Stimulated activated CD4-positive, alpha-beta T cell treated with anti-CD3 and anti-CD28 coated beads, Interleukin-2, amount 100 ng/mL, for 24 hours (primary cell): Measurements from ENCODE around the gene MCM9.

ENCODE experiments used
- DNase-seq, 2 donors: peaks; one replicate each; pipeline ENCODE4 v3.0.0-alpha.2; 2020

Gene MCM9

GRCh38 chr6:118934461-118935330 is at the start of gene MCM9:
Gene MCM9 (minus strand): TSS chr6:118935159. CDS start chr6:118931723, 3,436 bp downstream.
- DNase-seq = peak; percentile 89 to 92

- no peak for DNase-seq
These were observed 49.4 kb upstream of the MCM9 start for GRCh38 chr6:118984342-118984741.

- DNase-seq = no peak
These were observed 47.6 kb upstream of the MCM9 start for GRCh38 chr6:118982575-118982911.

- DNase-seq = no peak
These were observed 47.1 kb upstream of the MCM9 start for GRCh38 chr6:118981884-118982574.

- no peak for DNase-seq
These were observed 45.1 kb upstream of the MCM9 start for GRCh38 chr6:118980063-118980462.

GRCh38 chr6:118974790-118975189 is 39.8 kb upstream of the MCM9 start:
- no peak for DNase-seq

GRCh38 chr6:118971682-118972081 is 36.7 kb upstream of the MCM9 start:
- no peak for DNase-seq

GRCh38 chr6:118970866-118971265 is 35.9 kb upstream of the MCM9 start:
- DNase-seq = no peak

GRCh38 chr6:118968416-118968815 is 33.5 kb upstream of the MCM9 start:
- no peak for DNase-seq

- no peak for DNase-seq
These were observed 32.3 kb upstream of the MCM9 start for GRCh38 chr6:118967239-118967638.

GRCh38 chr6:118965843-118966370 is 30.9 kb upstream of the MCM9 start:
- DNase-seq = no peak

- no peak for DNase-seq
These were observed 30.4 kb upstream of the MCM9 start for GRCh38 chr6:118965371-118965770.

GRCh38 chr6:118963003-118963402 is 28.0 kb upstream of the MCM9 start:
- no peak for DNase-seq

GRCh38 chr6:118959903-118960302 is 24.9 kb upstream of the MCM9 start:
- no peak for DNase-seq

GRCh38 chr6:118953391-118953790 is 18.4 kb upstream of the MCM9 start:
- DNase-seq = no peak

GRCh38 chr6:118952683-118953082 is 17.7 kb upstream of the MCM9 start:
- DNase-seq = no peak

GRCh38 chr6:118945217-118945616 is 10.3 kb upstream of the MCM9 start:
- DNase-seq = no peak

- DNase-seq = no peak
These were observed 5.8 kb upstream of the MCM9 start for GRCh38 chr6:118940770-118941169.

GRCh38 chr6:118939683-118940082 is 4.7 kb upstream of the MCM9 start:
- DNase-seq = no peak

- no peak for DNase-seq
These were observed 1.2 kb upstream of the MCM9 start for GRCh38 chr6:118935978-118936703.

GRCh38 chr6:118935331-118935668 is 341 bp upstream of the MCM9 start:
- no peak for DNase-seq

GRCh38 chr6:118933855-118934460 is 1.0 kb downstream of the MCM9 start:
- no peak for DNase-seq

- DNase-seq = no peak
These were observed 2.5 kb downstream of the MCM9 start for GRCh38 chr6:118932421-118932820.
